NT2/D1 (cell line): ENCODE data around the gene FAM174B.

ENCODE experiments used
- YY1 ChIP-seq: IDR thresholded peaks from 2 replicates; pipeline ENCODE4 v1.6.1; 2011; ENCODE audit not compliant: insufficient read length, insufficient read depth
- ZNF274 ChIP-seq: IDR thresholded peaks from 2 replicates; pipeline ENCODE4 v1.6.1; 2011; ENCODE audit warnings: mild to moderate bottlenecking, low read depth, low read length

- TF ChIP-seq YY1 = no peak
- TF ChIP-seq ZNF274 = no peak
Observed at GRCh38 chr15:92669432-92669831, 13.9 kb upstream of the FAM174B start.
